HL-60 (cell line): Measurements from ENCODE around the gene CARS2.

Source experiments
- DNase-seq, 2 experiments: peaks; one replicate each; pipeline ENCODE4 v3.0.0-alpha.2; 2010 to 2020; ENCODE audit warnings: low read depth in 1 of 2, low spot score in 1 of 2
- H3K27ac ChIP-seq: fragments of 250-450 bp; sonication (Bioruptor Pico); replicated peaks from 2 replicates; pipeline ENCODE4 v1.5.1; 2020; ENCODE audit warnings: mild to moderate bottlenecking, moderate library complexity
- H3K27me3 ChIP-seq: fragments of 250-450 bp; sonication (Bioruptor Pico); 2 replicates; pipeline ENCODE4 v1.5.1; 2021; ENCODE audit warnings: mild to moderate bottlenecking, moderate library complexity; ENCODE audit not compliant: insufficient read depth, poor library complexity, severe bottlenecking
- H3K4me3 ChIP-seq: replicated peaks from 2 replicates; pipeline ENCODE4 v1.5.1; 2011; ENCODE audit warnings: mild to moderate bottlenecking, control low read depth, low read length; ENCODE audit not compliant: insufficient read depth
- CTCF ChIP-seq: IDR thresholded peaks from one replicate; pipeline ENCODE4 v1.5.1; 2011; ENCODE audit warnings: low read length, control low read depth, inconsistent platforms; ENCODE audit not compliant: insufficient read depth
- GABPA ChIP-seq: IDR thresholded peaks from 2 replicates; pipeline ENCODE4 v1.6.1; 2012; ENCODE audit warnings: low read depth
- POLR2AphosphoS5 ChIP-seq: IDR thresholded peaks from 2 replicates; pipeline ENCODE4 v1.6.1; 2012; ENCODE audit warnings: low read depth
- REST ChIP-seq: IDR thresholded peaks from 2 replicates; pipeline ENCODE4 v1.6.1; 2012; ENCODE audit warnings: low read depth; ENCODE audit not compliant: insufficient replicate concordance
- SPI1 ChIP-seq: IDR thresholded peaks from 2 replicates; pipeline ENCODE4 v1.6.1; 2012; ENCODE audit warnings: low read depth, mild to moderate bottlenecking, borderline replicate concordance

The CARS2 gene

GRCh38 chr13:110643324-110643723, 62.6 kb downstream of the CARS2 start:
- no peak overlapping the region for H3K27ac ChIP-seq

GRCh38 chr13:110642291-110642981, 63.5 kb downstream of the CARS2 start:
- TF ChIP-seq GABPA (no peak), CTCF (no peak), POLR2AphosphoS5 (no peak), REST (no peak), SPI1 (no peak)
- H3K27me3 ChIP-seq = no peaks in the 10 kb centered on the region
- no peak for DNase-seq
- H3K27ac ChIP-seq = no peak overlapping the region
- no peak overlapping the region for H3K4me3 ChIP-seq

More at GRCh38 chr13:110643324-110643723, 62.6 kb downstream of the CARS2 start:
- no peak for DNase-seq
- H3K27me3 ChIP-seq = no peaks in the 10 kb centered on the region
- H3K4me3 ChIP-seq = no peak overlapping the region
- TF ChIP-seq CTCF = no peak
- no peak for TF ChIP-seq POLR2AphosphoS5
- TF ChIP-seq SPI1 = no peak
- no peak for TF ChIP-seq REST
- TF ChIP-seq GABPA = no peak

- H3K27me3 ChIP-seq = no peaks in the 10 kb centered on the region
- no peak for TF ChIP-seq POLR2AphosphoS5
- TF ChIP-seq REST = no peak
- TF ChIP-seq SPI1 = no peak
- no peak for TF ChIP-seq GABPA
- no peak for TF ChIP-seq CTCF
- H3K4me3 ChIP-seq = no peak overlapping the region
- DNase-seq = no peak
- H3K27ac ChIP-seq = no peak overlapping the region
Measured at GRCh38 chr13:110641055-110642015, 64.6 kb downstream of the CARS2 start.
